ENCODE results near the gene GOLGA3. TPM values are rescaled to one million over a fixed set of nuclear protein-coding genes. Genes with fewer than 3 reads are reported as not detected.

Gene GOLGA3
- total RNA-seq, 2 experiments from 2014 or later = 31.5 to 34.0 TPM

GRCh38 chr12:132869551-132869950 lies 40.9 kb upstream of the GOLGA3 start:
- H3K4me1 Mint-ChIP-seq (ENCODE audit: low read depth) = peaks cover 53% of the 10 kb centered on the region
- H3K27ac ChIP-seq (ENCODE audit: low read depth in 1 of 2, low read length in 2 of 2) = no peak overlapping the region
- TF ChIP-seq CTCF (IDR thresholded peaks at IDR 0.05) = no peak
- POLR2A ChIA-PET = no interaction called here
- peaks cover 33% of the 10 kb centered on the region for H3K4me1 ChIP-seq (ENCODE audit: insufficient read depth, low read length)
- no peak overlapping the region for H3K4me3 ChIP-seq (ENCODE audit: low read length)
- peaks cover 71% of the 10 kb centered on the region for H3K36me3 Mint-ChIP-seq (ENCODE audit: low read depth)
- H3K36me3 ChIP-seq (ENCODE audit: insufficient read depth, low read length) = peaks cover 72% of the 10 kb centered on the region
- H3K4me3 Mint-ChIP-seq = no peak overlapping the region
- H3K27me3 ChIP-seq (ENCODE audit: control insufficient read depth in 1 of 2, insufficient read depth in 2 of 2, low read length in 2 of 2) = no peaks in the 10 kb centered on the region
- DNase-seq (no peak), ATAC-seq (ENCODE audit: poor library complexity) (no peak)
- no peak overlapping the region for H3K27ac Mint-ChIP-seq
- no peaks in the 10 kb centered on the region for H3K27me3 Mint-ChIP-seq
- CTCF ChIA-PET = no interaction called here
- intact Hi-C loops (cut with DNase I, micrococcal nuclease) = loop anchor here in 1 of 2 experiments (5.0 kb wide), 1 partner anchor 37 kb away; no protein-coding TSS in a partner anchor
- no peaks in the 10 kb centered on the region for H3K9me3 ChIP-seq (ENCODE audit: control insufficient read depth in 1 of 2, insufficient read depth in 1 of 2, low read length in 2 of 2)
- H3K9me3 Mint-ChIP-seq = no peaks in the 10 kb centered on the region

GRCh38 chr12:132866251-132866828 lies 37.7 kb upstream of the GOLGA3 start:
- Mint-ChIP-seq H3K9me3 (no peaks in the 10 kb centered on the region), H3K27me3 (no peaks in the 10 kb centered on the region), H3K4me3 (no peak overlapping the region), H3K27ac (peak overlapping the region; percentile 89), H3K36me3 (ENCODE audit: low read depth) (peaks cover 51% of the 10 kb centered on the region), H3K4me1 (ENCODE audit: low read depth) (peaks cover 32% of the 10 kb centered on the region)
- no peak overlapping the region for H3K4me3 ChIP-seq (ENCODE audit: low read length)
- peaks cover 12% of the 10 kb centered on the region for H3K4me1 ChIP-seq (ENCODE audit: insufficient read depth, low read length)
- no peak for DNase-seq
- CTCF ChIA-PET = interaction anchor here (1.3 kb wide), 1 partner anchor 38 kb away, joined by 4 read pairs; no protein-coding TSS in a partner anchor
- H3K9me3 ChIP-seq (ENCODE audit: control insufficient read depth in 1 of 2, insufficient read depth in 1 of 2, low read length in 2 of 2) = no peaks in the 10 kb centered on the region
- ATAC-seq (ENCODE audit: poor library complexity) = no peak
- intact Hi-C loops (cut with DNase I, micrococcal nuclease) = loop anchor here in 1 of 2 experiments (5.0 kb wide), 1 partner anchor 34 kb away; no protein-coding TSS in a partner anchor
- H3K36me3 ChIP-seq (ENCODE audit: insufficient read depth, low read length) = peaks cover 58% of the 10 kb centered on the region
- H3K27me3 ChIP-seq (ENCODE audit: control insufficient read depth in 1 of 2, insufficient read depth in 2 of 2, low read length in 2 of 2) = no peaks in the 10 kb centered on the region
- no peak overlapping the region for H3K27ac ChIP-seq (ENCODE audit: low read depth in 1 of 2, low read length in 2 of 2)
- POLR2A ChIA-PET = interaction anchor here (1.7 to 2.0 kb wide), 3 partner anchors 19 to 38 kb away, joined by 9 to 10 read pairs (median 10); partner anchors contain the start of genes CHFR and GOLGA3
- TF ChIP-seq CTCF (IDR thresholded peaks at IDR 0.05) = no peak

- no peak overlapping the region for H3K4me3 ChIP-seq (ENCODE audit: low read length)
- Mint-ChIP-seq H3K27me3 (no peaks in the 10 kb centered on the region), H3K27ac (no peak overlapping the region), H3K4me3 (no peak overlapping the region), H3K9me3 (no peaks in the 10 kb centered on the region), H3K4me1 (ENCODE audit: low read depth) (peaks cover 11% of the 10 kb centered on the region), H3K36me3 (ENCODE audit: low read depth) (peaks cover 56% of the 10 kb centered on the region)
- ChIA-PET POLR2A (interaction anchor here (0.5 to 1.1 kb wide), 2 partner anchors 26 kb away, joined by 3 read pairs; partner anchors contain the start of gene CHFR), CTCF (no interaction called here)
- no peaks in the 10 kb centered on the region for H3K9me3 ChIP-seq (ENCODE audit: control insufficient read depth in 1 of 2, insufficient read depth in 1 of 2, low read length in 2 of 2)
- intact Hi-C loops (cut with DNase I, micrococcal nuclease) = no loop called here
- no peak for TF ChIP-seq CTCF (IDR thresholded peaks at IDR 0.05)
- ATAC-seq (ENCODE audit: poor library complexity) = no peak
- no peak overlapping the region for H3K27ac ChIP-seq (ENCODE audit: low read depth in 1 of 2, low read length in 2 of 2)
- H3K27me3 ChIP-seq (ENCODE audit: control insufficient read depth in 1 of 2, insufficient read depth in 2 of 2, low read length in 2 of 2) = no peaks in the 10 kb centered on the region
- peaks cover 68% of the 10 kb centered on the region for H3K36me3 ChIP-seq (ENCODE audit: insufficient read depth, low read length)
- H3K4me1 ChIP-seq (ENCODE audit: insufficient read depth, low read length) = peaks cover 4% of the 10 kb centered on the region
- no peak for DNase-seq
These were observed 32.9 kb upstream of the GOLGA3 start for GRCh38 chr12:132861558-132861957.

Measured in CD4-positive, alpha-beta T cell (primary cell).